BLaER1 treated with 17β-estradiol and CSF1 and Interleukin-3, amounts not matched to agents 10 nM and 100 nM (cell line): ENCODE measurements around the gene MAP1B.
"Not testable (repeated sequence)": the region's sequence is repeated elsewhere in the genome, so short reads cannot be mapped to it uniquely, and the experiment has no call there.

Experiments
- H3K27ac ChIP-seq, 11 experiments: shearing (Covaris generic); formaldehyde crosslinking; 2 replicates each; pipeline ENCODE4 v1.8.1; 2022
- H3K27me3 ChIP-seq, 11 experiments: shearing (Covaris generic); formaldehyde crosslinking; 2 replicates each; pipeline ENCODE4 v1.8.1; 2022
- H3K36me3 ChIP-seq, 11 experiments: shearing (Covaris generic); formaldehyde crosslinking; 2 replicates each; pipeline ENCODE4 v1.8.1; 2022
- H3K4me1 ChIP-seq, 10 experiments: shearing (Covaris generic); formaldehyde crosslinking; 2 replicates each; pipeline ENCODE4 v1.8.1; 2022
- H3K4me2 ChIP-seq, 11 experiments: shearing (Covaris generic); formaldehyde crosslinking; 2 replicates each; pipeline ENCODE4 v1.8.1; 2022
- H3K4me3 ChIP-seq, 10 experiments: shearing (Covaris generic); formaldehyde crosslinking; 2 replicates each; pipeline ENCODE4 v1.8.1; 2022
- H3K9ac ChIP-seq, 11 experiments: shearing (Covaris generic); formaldehyde crosslinking; 2 replicates each; pipeline ENCODE4 v1.8.1; 2022
- H3K9me3 ChIP-seq, 11 experiments: shearing (Covaris generic); formaldehyde crosslinking; replicated peaks in 1 of 11; 2 replicates each; pipeline ENCODE4 v1.8.1; 2022
- H4K20me1 ChIP-seq, 11 experiments: shearing (Covaris generic); formaldehyde crosslinking; 2 replicates each; pipeline ENCODE4 v1.8.1; 2022
- Cebpa-rat ChIP-seq, 11 experiments: shearing (Covaris generic); IDR thresholded peaks; 2 replicates each; pipeline ENCODE4 v1.8.1; 2022

The MAP1B gene

DNA sequence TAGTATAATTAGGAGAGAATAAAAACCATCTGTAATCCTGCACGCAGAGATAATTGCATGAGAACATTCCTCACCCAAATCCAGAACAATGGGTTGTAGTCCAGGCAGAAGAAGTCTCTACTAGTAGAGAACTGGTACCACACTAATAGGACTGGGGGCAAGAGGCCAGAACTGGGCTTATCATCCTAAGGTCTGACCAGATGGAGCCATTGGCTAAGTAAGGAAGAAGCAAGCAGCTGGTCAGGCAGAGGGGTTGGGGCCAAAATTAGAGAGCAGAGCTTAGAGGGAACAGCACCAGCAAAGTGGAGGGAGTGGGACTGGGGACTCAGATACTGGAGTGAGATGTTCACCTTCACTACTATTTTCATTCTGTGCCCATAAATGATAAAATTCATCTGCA lies 35.4 kb upstream of the MAP1B start:
- Histone ChIP-seq H3K27me3 (no peaks in the 10 kb centered on the region), H3K4me2 (no peak overlapping the region), H3K9ac (no peak overlapping the region), H3K27ac (no peak overlapping the region), H3K36me3 (no peaks in the 10 kb centered on the region), H4K20me1 (no peaks in the 10 kb centered on the region), H3K9me3 (no peaks in the 10 kb centered on the region), H3K4me3 (no peak overlapping the region), H3K4me1 (no peaks in the 10 kb centered on the region)
- TF ChIP-seq Cebpa-rat (IDR thresholded peaks at IDR 0.05): no peak

DNA sequence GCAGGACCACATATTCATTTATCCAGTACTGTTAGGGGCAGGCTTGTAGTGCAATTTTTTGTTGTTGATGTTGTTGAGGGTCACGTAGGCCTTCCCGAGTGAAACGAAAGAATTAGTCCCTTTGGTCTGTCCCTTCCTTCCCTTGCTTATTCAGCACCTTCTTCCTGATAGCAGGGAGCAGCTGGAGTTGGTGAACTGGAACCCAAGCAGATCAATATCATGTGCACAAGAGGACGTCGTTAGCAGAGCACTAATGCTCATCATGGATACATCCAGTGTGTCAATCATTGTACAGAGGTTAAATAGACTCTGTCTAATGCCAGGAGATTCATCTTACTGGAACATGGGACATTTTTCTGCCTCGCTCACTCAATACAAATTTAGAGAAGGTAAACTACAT lies 33.0 kb upstream of the MAP1B start:
- no peak for TF ChIP-seq Cebpa-rat (IDR thresholded peaks at IDR 0.05)
- Histone ChIP-seq H3K4me2 (no peak overlapping the region), H3K36me3 (no peaks in the 10 kb centered on the region), H3K9me3 (no peaks in the 10 kb centered on the region), H4K20me1 (no peaks in the 10 kb centered on the region), H3K9ac (no peak overlapping the region), H3K27me3 (no peaks in the 10 kb centered on the region), H3K4me1 (peaks cover 0 to 13% (median 11%) of the 10 kb centered on the region in 10 experiments; a peak in 14 of 20 replicates), H3K27ac (no peak overlapping the region), H3K4me3 (no peak overlapping the region)

DNA sequence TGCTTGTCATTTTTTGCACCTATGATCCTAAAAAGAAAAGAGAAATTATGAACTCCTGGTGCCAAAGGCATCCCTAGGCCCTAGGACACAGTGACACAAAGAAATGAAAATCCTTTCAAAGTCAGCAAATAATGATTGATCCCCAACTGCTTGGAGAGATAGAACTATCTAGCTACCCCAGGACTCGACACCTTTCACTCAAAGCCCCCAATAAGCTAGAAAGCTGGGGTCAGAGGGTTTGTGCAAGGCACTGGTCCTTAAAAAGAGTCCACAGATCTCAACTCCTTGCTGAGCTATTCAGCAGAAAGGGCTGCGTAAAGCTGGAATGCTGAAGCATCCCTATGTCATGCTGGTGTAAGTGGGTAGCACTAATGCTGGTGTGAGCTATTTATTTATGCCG lies 31.8 kb upstream of the MAP1B start:
- Histone ChIP-seq H3K36me3 (no peaks in the 10 kb centered on the region), H4K20me1 (no peaks in the 10 kb centered on the region), H3K9ac (no peak overlapping the region), H3K27ac (no peak overlapping the region), H3K4me2 (no peak overlapping the region), H3K4me3 (no peak overlapping the region), H3K27me3 (no peaks in the 10 kb centered on the region), H3K9me3 (no peaks in the 10 kb centered on the region), H3K4me1 (peaks cover 0 to 17% (median 15%) of the 10 kb centered on the region in 10 experiments; a peak in 14 of 20 replicates)
- no peak for TF ChIP-seq Cebpa-rat (IDR thresholded peaks at IDR 0.05)

DNA sequence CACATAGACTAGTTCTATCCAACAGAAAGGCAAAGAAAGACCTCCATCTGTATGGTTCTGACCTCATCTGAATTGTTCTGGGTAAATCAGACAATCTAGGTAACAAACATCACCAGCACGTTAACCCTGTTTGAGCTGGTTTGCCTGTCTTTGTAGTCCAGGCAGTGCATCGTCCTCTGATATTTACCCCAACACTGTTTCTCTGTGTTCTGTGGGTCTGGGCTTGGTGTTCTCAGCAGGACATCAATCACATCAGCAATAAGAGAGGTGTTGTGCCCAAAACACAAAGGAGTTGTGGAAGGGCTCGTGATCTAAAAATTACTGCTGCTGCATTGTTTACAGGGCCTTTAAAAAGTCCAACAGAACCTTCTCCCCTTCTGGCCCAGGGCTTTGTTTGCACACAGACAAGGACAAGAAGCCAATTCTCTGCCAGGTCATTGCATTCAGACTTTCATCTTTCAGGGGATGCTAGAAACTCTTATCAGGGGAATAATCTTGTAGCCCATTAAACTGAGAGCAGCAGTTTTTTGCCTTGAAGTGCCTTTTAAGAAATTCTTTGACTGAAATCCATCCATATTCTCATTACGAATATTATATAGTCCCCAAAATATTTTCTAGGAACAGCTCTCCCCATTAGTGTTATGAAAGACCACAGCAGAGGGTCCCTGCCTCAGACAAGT lies 30.5 kb upstream of the MAP1B start:
- H3K9me3 ChIP-seq: no peaks in the 10 kb centered on the region
- H3K36me3 ChIP-seq: no peaks in the 10 kb centered on the region
- no peak overlapping the region for H3K9ac ChIP-seq
- no peaks in the 10 kb centered on the region for H3K27me3 ChIP-seq
- H3K4me3 ChIP-seq: no peak overlapping the region
- peaks cover 0 to 17% (median 15%) of the 10 kb centered on the region in 10 experiments; a peak in 14 of 20 replicates for H3K4me1 ChIP-seq
- H3K4me2 ChIP-seq: no peak overlapping the region
- H3K27ac ChIP-seq: no peak overlapping the region
- no peaks in the 10 kb centered on the region for H4K20me1 ChIP-seq
- TF ChIP-seq Cebpa-rat (IDR thresholded peaks at IDR 0.05): no peak

DNA sequence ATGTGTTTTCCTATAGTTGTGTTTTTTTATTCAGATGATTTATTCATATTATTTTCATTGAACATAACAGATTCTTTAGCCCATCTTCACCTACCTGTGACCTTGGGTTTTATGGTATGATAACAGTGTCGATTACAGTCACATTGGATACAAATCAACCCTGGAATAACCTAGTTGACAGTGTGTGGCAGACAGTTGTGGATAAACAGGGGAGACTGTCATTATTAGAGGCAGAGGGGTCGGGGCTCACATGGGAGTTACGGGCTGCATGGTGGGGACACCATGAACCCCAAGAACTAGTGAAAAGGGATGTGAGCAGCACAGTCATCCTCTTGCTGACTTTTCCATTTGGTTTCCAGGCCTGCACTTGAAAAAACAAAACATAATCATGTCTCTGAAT lies 29.9 kb upstream of the MAP1B start:
- Histone ChIP-seq H3K4me2 (no peak overlapping the region), H4K20me1 (no peaks in the 10 kb centered on the region), H3K9me3 (no peaks in the 10 kb centered on the region), H3K27me3 (no peaks in the 10 kb centered on the region), H3K27ac (no peak overlapping the region), H3K4me1 (peaks cover 0 to 17% (median 15%) of the 10 kb centered on the region in 10 experiments; a peak in 14 of 20 replicates), H3K36me3 (no peaks in the 10 kb centered on the region), H3K9ac (no peak overlapping the region), H3K4me3 (no peak overlapping the region)
- TF ChIP-seq Cebpa-rat (IDR thresholded peaks at IDR 0.05): no peak

DNA sequence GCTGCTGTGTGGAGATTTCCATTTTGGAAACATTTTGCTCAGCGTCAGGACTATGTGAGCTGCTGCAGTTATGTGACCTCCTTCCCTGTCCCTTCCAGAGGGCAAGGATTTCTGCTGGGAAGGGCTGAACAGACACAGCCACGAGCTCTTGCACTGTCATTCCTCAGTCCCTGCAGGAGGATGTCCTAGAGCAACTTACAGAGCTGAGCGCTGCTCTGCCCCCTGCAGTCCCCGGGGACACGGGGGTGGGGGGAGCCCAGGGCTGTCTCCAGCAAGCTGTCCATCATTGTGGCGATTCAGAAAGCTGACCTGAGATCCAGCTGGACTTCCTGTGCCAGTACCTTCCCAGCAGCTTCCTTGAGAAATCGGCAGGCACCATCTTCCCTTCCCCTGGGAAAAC lies 28.0 kb upstream of the MAP1B start:
- no peaks in the 10 kb centered on the region for H4K20me1 ChIP-seq
- no peak overlapping the region for H3K4me3 ChIP-seq
- H3K27ac ChIP-seq: no peak overlapping the region
- H3K4me2 ChIP-seq: peak overlapping the region in 8 of 11 experiments; percentile 4 to 50 (median 31); a peak in 16 of 22 replicates
- H3K9ac ChIP-seq: no peak overlapping the region
- no peaks in the 10 kb centered on the region for H3K36me3 ChIP-seq
- no peaks in the 10 kb centered on the region for H3K9me3 ChIP-seq
- H3K27me3 ChIP-seq: no peaks in the 10 kb centered on the region
- peaks cover 0 to 17% (median 15%) of the 10 kb centered on the region in 10 experiments; a peak in 14 of 20 replicates for H3K4me1 ChIP-seq
- no peak for TF ChIP-seq Cebpa-rat (IDR thresholded peaks at IDR 0.05)

DNA sequence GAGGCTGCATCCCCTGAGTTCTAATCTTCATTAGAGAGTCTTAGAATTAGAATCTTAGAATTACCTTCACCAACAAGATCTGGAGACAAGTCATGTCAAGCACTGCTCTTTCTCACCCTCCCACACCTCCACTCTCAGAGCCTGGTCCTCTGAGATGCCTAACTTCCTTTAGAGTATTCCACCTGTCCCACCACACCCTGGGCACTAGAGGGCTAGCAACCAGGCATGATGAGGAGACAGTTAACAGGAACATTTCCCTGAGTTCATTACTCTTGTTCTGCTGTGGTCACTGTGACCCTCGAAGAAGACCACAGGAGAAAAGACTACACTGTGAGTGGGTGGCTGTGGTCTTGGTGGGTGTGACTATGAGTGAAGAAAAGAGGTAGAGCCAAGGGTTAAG lies 25.2 kb upstream of the MAP1B start:
- Histone ChIP-seq H3K4me3 (no peak overlapping the region), H3K27ac (no peak overlapping the region), H3K9me3 (no peaks in the 10 kb centered on the region), H3K4me2 (no peak overlapping the region), H4K20me1 (no peaks in the 10 kb centered on the region), H3K9ac (no peak overlapping the region), H3K36me3 (no peaks in the 10 kb centered on the region), H3K4me1 (peaks cover 0 to 17% (median 15%) of the 10 kb centered on the region in 10 experiments; a peak in 14 of 20 replicates), H3K27me3 (no peaks in the 10 kb centered on the region)
- TF ChIP-seq Cebpa-rat (IDR thresholded peaks at IDR 0.05): no peak

DNA sequence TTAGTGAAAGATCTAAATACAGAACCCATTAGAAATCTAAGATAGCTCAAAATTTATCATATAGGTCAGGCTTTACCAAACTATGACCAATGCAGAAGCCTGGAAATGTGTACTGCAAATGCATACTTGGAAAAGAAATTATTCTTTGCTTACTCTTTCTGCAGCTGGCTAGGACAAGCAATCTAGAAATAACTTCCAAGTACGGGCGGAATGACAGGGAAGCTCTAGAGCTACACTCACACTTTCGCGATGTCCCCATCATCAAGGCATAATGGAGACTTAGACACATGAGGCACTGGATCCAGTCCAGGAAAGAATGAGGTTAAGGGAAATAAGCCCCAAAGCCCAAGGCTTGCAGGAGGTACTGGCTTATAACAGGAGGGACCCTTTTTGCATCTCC lies 22.4 kb upstream of the MAP1B start:
- no peaks in the 10 kb centered on the region for H4K20me1 ChIP-seq
- no peak overlapping the region for H3K4me2 ChIP-seq
- no peak for TF ChIP-seq Cebpa-rat (IDR thresholded peaks at IDR 0.05)
- H3K27ac ChIP-seq: no peak overlapping the region
- H3K4me1 ChIP-seq: no peaks in the 10 kb centered on the region
- H3K4me3 ChIP-seq: no peak overlapping the region
- no peaks in the 10 kb centered on the region for H3K36me3 ChIP-seq
- H3K9me3 ChIP-seq: no peaks in the 10 kb centered on the region
- no peak overlapping the region for H3K9ac ChIP-seq
- H3K27me3 ChIP-seq: no peaks in the 10 kb centered on the region

DNA sequence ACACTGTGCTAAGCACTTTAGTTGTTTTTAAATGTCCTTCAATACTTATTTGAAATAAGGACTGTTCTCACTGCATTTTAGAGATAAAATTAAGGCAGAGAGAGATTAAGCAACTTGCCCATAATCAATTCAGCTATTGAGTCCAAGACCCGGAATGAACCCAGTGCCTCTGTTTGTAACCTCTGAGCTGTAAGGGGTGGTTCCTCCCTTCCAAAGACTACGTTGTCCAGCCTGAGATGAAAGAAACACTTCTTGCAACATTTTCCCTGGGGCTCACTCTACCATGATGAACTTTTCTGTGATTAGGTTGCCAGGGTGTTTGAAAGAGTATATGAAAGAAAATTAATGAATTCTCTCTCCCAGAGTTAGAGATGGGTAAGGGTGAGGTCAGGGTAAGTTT lies 22.0 kb upstream of the MAP1B start:
- no peak overlapping the region for H3K4me3 ChIP-seq
- H3K36me3 ChIP-seq: no peaks in the 10 kb centered on the region
- H3K9me3 ChIP-seq: no peaks in the 10 kb centered on the region
- H4K20me1 ChIP-seq: no peaks in the 10 kb centered on the region
- no peak overlapping the region for H3K27ac ChIP-seq
- H3K27me3 ChIP-seq: no peaks in the 10 kb centered on the region
- no peak overlapping the region for H3K4me2 ChIP-seq
- H3K4me1 ChIP-seq: no peaks in the 10 kb centered on the region
- no peak for TF ChIP-seq Cebpa-rat (IDR thresholded peaks at IDR 0.05)
- H3K9ac ChIP-seq: no peak overlapping the region

DNA sequence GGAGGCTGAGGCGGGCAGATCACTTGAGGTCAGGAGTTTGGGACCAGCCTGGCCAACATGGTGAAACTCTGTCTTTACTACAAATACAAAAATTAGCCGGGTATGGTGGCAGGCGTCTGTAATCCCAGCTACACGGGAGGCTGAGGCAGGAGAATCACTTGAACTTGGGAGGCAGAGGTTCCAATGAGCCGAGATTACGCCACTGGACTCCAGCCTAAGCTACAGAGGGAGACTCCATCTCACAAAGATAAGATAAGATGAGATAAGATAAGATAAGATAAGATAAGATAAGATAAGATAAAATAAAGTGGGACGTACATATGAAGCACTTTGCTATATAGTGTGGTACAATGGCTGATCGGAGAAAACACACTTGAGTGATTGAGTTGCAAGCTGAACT lies 17.6 kb upstream of the MAP1B start:
- H3K4me1 ChIP-seq, H4K20me1 ChIP-seq, H3K4me3 ChIP-seq, H3K9ac ChIP-seq, H3K9me3 ChIP-seq, H3K4me2 ChIP-seq, H3K27me3 ChIP-seq, H3K36me3 ChIP-seq, H3K27ac ChIP-seq: not testable (repeated sequence)
